ENCODE data around the gene PRR16. TPM values are rescaled to one million over a fixed set of nuclear protein-coding genes. Genes with fewer than 3 reads are reported as not detected.
A peak's percentile ranks its signal among the peaks of the same experiment; 100 is the strongest.

Gene PRR16
- total RNA-seq, 1 experiment from 2014 or later = not detected

DNA sequence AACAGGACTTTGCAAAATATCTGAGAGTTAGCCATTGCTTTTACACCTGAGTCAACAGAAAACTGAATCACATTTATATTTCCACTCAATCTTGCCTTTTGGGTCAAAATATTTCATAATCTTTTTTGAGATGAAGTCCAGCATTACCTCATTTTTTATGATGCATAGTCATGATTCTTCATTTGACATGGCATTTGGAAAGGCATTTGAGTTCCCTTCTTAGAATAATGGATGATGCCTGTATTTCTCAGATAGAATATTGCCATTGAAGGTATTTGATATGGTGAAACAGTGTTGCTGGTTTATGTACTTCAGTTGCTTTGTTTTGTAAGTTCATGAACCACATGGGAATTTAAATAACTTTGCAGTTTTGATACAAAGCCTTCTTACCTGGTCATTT is 180.4 kb downstream of the PRR16 start:
- intact Hi-C loops (cut with micrococcal nuclease; ENCODE audit: unreplicated experiment) = no loop called here
- DNase-seq (ENCODE audit: low read depth, low spot score) (no peak), ATAC-seq (no peak)
- Histone ChIP-seq H3K9me3 (ENCODE audit: control insufficient read depth, insufficient read depth, low read depth, low read length) (0 out of 2 replicates have a peak, but pooled peaks cover 3% of the 10 kb centered on the region), H3K27ac (ENCODE audit: low read length) (no peak overlapping the region), H3K27me3 (ENCODE audit: control insufficient read depth, insufficient read depth, low read length) (no peaks in the 10 kb centered on the region), H3K4me1 (ENCODE audit: control insufficient read depth, insufficient read depth, low read length) (no peaks in the 10 kb centered on the region), H3K4me3 (ENCODE audit: low read depth in 2 of 2, low read length in 2 of 2) (no peak overlapping the region), H3K36me3 (ENCODE audit: control insufficient read depth, insufficient read depth, low read length) (no peaks in the 10 kb centered on the region; the same call in 1 of the 2 replicates)
- TF ChIP-seq, protein P1, sequence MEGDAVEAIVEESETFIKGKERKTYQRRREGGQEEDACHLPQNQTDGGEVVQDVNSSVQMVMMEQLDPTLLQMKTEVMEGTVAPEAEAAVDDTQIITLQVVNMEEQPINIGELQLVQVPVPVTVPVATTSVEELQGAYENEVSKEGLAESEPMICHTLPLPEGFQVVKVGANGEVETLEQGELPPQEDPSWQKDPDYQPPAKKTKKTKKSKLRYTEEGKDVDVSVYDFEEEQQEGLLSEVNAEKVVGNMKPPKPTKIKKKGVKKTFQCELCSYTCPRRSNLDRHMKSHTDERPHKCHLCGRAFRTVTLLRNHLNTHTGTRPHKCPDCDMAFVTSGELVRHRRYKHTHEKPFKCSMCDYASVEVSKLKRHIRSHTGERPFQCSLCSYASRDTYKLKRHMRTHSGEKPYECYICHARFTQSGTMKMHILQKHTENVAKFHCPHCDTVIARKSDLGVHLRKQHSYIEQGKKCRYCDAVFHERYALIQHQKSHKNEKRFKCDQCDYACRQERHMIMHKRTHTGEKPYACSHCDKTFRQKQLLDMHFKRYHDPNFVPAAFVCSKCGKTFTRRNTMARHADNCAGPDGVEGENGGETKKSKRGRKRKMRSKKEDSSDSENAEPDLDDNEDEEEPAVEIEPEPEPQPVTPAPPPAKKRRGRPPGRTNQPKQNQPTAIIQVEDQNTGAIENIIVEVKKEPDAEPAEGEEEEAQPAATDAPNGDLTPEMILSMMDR (IDR thresholded peaks at IDR 0.05) = no peak
- TF ChIP-seq TCF7L2 (IDR thresholded peaks at IDR 0.05; ENCODE audit: low read depth, low read length) (no peak), POLR2AphosphoS5 (IDR thresholded peaks at IDR 0.05; ENCODE audit: low read depth, low read length) (no peak), SIN3A (IDR thresholded peaks at IDR 0.05; ENCODE audit: borderline replicate concordance, insufficient read depth, low read depth, low read length) (no peak)
- TF ChIP-seq, protein P2, sequence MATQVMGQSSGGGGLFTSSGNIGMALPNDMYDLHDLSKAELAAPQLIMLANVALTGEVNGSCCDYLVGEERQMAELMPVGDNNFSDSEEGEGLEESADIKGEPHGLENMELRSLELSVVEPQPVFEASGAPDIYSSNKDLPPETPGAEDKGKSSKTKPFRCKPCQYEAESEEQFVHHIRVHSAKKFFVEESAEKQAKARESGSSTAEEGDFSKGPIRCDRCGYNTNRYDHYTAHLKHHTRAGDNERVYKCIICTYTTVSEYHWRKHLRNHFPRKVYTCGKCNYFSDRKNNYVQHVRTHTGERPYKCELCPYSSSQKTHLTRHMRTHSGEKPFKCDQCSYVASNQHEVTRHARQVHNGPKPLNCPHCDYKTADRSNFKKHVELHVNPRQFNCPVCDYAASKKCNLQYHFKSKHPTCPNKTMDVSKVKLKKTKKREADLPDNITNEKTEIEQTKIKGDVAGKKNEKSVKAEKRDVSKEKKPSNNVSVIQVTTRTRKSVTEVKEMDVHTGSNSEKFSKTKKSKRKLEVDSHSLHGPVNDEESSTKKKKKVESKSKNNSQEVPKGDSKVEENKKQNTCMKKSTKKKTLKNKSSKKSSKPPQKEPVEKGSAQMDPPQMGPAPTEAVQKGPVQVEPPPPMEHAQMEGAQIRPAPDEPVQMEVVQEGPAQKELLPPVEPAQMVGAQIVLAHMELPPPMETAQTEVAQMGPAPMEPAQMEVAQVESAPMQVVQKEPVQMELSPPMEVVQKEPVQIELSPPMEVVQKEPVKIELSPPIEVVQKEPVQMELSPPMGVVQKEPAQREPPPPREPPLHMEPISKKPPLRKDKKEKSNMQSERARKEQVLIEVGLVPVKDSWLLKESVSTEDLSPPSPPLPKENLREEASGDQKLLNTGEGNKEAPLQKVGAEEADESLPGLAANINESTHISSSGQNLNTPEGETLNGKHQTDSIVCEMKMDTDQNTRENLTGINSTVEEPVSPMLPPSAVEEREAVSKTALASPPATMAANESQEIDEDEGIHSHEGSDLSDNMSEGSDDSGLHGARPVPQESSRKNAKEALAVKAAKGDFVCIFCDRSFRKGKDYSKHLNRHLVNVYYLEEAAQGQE (IDR thresholded peaks at IDR 0.05; ENCODE audit: insufficient read depth in 1 of 2, low read depth in 2 of 2, low read length in 1 of 2) = no peak
- POLR2A ChIA-PET = no interaction called here
- CTCF ChIA-PET = no interaction called here
- BruUV-seq (replicated peaks) = no TSS peak
- in situ Hi-C loops (cut with HindIII; ENCODE audit: low pct_unique_long_range_greater_than_20kb, low sequenced_read_pairs) = no loop called here

DNA sequence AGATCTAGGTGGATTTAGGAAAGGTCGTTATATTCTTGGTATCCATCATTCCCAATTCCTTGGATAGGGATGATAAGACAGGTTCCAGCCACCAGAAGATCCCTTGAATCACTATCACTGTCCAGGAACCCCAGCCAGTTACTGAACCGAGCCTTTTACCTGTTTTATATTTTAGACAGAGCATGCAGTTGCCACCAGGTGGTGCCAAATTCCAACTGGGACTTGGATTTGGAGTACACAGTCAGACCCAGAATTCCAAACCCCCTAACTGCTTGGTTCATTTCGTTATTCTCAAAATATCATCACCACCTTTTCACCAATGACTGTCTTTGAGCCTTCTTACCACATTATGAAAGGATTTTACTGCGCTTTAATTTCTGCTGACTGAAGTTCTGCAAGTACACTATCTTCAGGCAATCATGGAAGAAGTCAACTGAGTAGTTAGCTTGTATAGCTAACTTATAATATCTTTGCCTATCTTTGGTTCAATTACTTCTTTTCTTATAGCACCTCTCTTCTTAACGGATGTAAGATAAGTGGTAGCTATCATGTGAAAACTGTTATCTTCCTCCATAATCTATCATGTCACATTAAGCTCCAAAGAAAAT is 191.8 kb downstream of the PRR16 start:
- in situ Hi-C loops (cut with HindIII; ENCODE audit: low pct_unique_long_range_greater_than_20kb, low sequenced_read_pairs) (no loop called here), intact Hi-C loops (cut with micrococcal nuclease; ENCODE audit: unreplicated experiment) (loop anchor here (10.0 kb wide), 1 partner anchor 1289 kb away; no protein-coding TSS in a partner anchor)
- no peak overlapping the region for H3K27ac ChIP-seq (ENCODE audit: low read length)
- ATAC-seq (no peak), DNase-seq (ENCODE audit: low read depth, low spot score) (no peak)
- ChIA-PET CTCF (interaction anchor here (1.0 kb wide), 1 partner anchor 1446 kb away, joined by 11 read pairs; no protein-coding TSS in a partner anchor), POLR2A (no interaction called here)
- H3K36me3 ChIP-seq (ENCODE audit: control insufficient read depth, insufficient read depth, low read length) = no peaks in the 10 kb centered on the region
- no peaks in the 10 kb centered on the region for H3K27me3 ChIP-seq (ENCODE audit: control insufficient read depth, insufficient read depth, low read length)
- H3K9me3 ChIP-seq (ENCODE audit: control insufficient read depth, insufficient read depth, low read depth, low read length) = no peaks in the 10 kb centered on the region
- TF ChIP-seq, protein P1 (IDR thresholded peaks at IDR 0.05) = peak; percentile 80
- no peak for TF ChIP-seq POLR2AphosphoS5 (IDR thresholded peaks at IDR 0.05; ENCODE audit: low read depth, low read length)
- no peak overlapping the region for H3K4me3 ChIP-seq (ENCODE audit: low read depth in 2 of 2, low read length in 2 of 2)
- BruUV-seq (replicated peaks) = no TSS peak
- no peaks in the 10 kb centered on the region for H3K4me1 ChIP-seq (ENCODE audit: control insufficient read depth, insufficient read depth, low read length)

Measured in Panc1 (cell line).